ENCODE measurements around the gene CPLX1.

DNA sequence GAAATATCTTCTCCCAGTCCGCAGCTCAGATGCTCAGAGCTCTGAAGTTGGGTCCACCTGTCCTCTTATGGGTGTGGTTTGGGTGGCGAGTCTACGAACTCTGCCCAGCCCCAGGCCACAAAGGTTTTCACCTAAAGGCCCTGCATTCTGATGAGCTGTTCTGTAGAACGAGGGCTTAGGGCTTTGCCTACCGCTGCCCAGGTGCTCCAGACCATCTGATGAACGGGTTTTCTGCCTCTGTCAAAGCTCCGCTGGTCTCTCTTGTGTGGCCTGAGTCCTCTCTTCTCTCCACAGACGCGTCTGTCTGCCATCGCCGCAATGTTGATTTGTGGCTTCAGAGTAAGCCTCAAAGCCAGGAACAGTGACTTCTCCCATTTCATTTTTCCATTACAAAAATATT lies 28.4 kb upstream of the CPLX1 start:
- TF ChIP-seq, protein P1, sequence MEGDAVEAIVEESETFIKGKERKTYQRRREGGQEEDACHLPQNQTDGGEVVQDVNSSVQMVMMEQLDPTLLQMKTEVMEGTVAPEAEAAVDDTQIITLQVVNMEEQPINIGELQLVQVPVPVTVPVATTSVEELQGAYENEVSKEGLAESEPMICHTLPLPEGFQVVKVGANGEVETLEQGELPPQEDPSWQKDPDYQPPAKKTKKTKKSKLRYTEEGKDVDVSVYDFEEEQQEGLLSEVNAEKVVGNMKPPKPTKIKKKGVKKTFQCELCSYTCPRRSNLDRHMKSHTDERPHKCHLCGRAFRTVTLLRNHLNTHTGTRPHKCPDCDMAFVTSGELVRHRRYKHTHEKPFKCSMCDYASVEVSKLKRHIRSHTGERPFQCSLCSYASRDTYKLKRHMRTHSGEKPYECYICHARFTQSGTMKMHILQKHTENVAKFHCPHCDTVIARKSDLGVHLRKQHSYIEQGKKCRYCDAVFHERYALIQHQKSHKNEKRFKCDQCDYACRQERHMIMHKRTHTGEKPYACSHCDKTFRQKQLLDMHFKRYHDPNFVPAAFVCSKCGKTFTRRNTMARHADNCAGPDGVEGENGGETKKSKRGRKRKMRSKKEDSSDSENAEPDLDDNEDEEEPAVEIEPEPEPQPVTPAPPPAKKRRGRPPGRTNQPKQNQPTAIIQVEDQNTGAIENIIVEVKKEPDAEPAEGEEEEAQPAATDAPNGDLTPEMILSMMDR (conservative IDR thresholded peaks at IDR 0.05 in 1 of 2, IDR thresholded peaks at IDR 0.05 in 1 of 2; ENCODE audit: low read depth in 1 of 2, low read length in 2 of 2): no peak
- TF ChIP-seq EZH2 (IDR thresholded peaks at IDR 0.05; ENCODE audit: low read length, missing control alignments): no peak
